ENCODE data around the gene SCCPDH. TPM values are rescaled to one million over a fixed set of nuclear protein-coding genes. Genes with fewer than 3 reads are reported as not detected.
A peak's percentile ranks its signal among the peaks of the same experiment; 100 is the strongest.
"Not testable (repeated sequence)": the region's sequence is repeated elsewhere in the genome, so short reads cannot be mapped to it uniquely, and the experiment has no call there.

Gene SCCPDH
- total RNA-seq, 1 donor, result 65.2 TPM

GRCh38 chr1:246805135-246805716 lies 81.0 kb downstream of the SCCPDH start:
- TF ChIP-seq CTCF (IDR thresholded peaks at IDR 0.05; ENCODE audit: insufficient read depth, low read depth, low read length), result no peak
- peak; percentile 30 for DNase-seq (ENCODE audit: low read depth)
- no peak overlapping the region for H3K4me3 ChIP-seq (ENCODE audit: low read depth, low read length)

- DNase-seq (ENCODE audit: low read depth), result no peak
- no peak for TF ChIP-seq CTCF (IDR thresholded peaks at IDR 0.05; ENCODE audit: insufficient read depth, low read depth, low read length)
- no peak overlapping the region for H3K4me3 ChIP-seq (ENCODE audit: low read depth, low read length)
These were observed 85.3 kb downstream of the SCCPDH start for GRCh38 chr1:246809473-246809872.

- no peak for DNase-seq (ENCODE audit: low read depth)
- TF ChIP-seq CTCF (IDR thresholded peaks at IDR 0.05; ENCODE audit: insufficient read depth, low read depth, low read length), result no peak
- no peak overlapping the region for H3K4me3 ChIP-seq (ENCODE audit: low read depth, low read length)
These were observed 87.8 kb downstream of the SCCPDH start for GRCh38 chr1:246811985-246812384.

DNA sequence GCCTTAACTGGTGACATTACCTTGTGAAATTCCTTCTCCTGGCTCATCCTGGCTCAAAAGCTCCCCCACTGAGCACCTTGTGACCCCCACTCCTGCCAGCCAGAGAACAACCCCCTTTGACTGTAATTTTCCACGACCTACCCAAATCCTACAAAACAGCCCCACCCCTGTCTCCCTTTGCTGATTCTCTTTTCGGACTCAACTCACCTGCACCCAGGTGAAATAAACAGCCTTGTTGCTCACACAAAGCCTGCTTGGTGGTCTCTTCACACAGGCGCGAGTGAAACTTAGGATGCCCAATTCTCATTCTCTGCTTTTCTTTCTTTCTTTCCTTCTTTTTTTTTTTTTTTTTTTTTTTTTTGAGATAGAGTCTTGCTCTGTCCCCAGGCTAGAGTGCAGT lies 89.1 kb downstream of the SCCPDH start:
- H3K4me3 ChIP-seq (ENCODE audit: low read depth, low read length); DNase-seq (ENCODE audit: low read depth): not testable (repeated sequence)

- no peak for DNase-seq (ENCODE audit: low read depth)
- no peak for TF ChIP-seq CTCF (IDR thresholded peaks at IDR 0.05; ENCODE audit: insufficient read depth, low read depth, low read length)
- H3K4me3 ChIP-seq (ENCODE audit: low read depth, low read length), result no peak overlapping the region
These were observed 90.7 kb downstream of the SCCPDH start for GRCh38 chr1:246814890-246815289.

DNA sequence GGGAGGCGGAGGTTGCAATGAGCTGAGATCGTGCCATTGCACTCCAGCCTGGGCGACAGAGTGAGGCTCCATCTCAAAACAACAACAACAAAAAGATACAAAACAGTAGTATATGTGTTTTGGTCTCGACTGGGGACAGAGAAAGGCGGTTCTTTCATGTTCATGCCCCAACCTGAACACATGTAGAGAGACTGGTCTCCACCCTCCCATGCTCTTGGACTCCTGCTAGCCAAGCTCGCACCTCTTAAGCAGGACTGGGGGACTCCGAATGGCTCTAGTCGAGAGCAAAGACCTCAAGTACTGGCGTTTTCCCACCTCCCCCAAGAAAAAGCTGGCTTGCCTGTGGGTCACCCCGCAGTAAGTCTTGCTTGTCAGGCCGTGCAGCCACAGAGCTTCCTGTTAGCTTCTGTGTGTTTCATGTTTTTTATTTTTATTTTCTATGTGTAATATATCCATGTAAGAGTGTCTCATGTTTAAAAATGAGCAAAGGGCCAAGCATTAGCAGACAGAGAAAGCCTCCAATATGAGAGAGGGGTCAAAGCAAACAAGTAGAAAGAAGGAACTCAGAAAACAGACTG lies 91.6 kb downstream of the SCCPDH start:
- H3K4me3 ChIP-seq (ENCODE audit: low read depth, low read length), result no peak overlapping the region
- no peak for TF ChIP-seq CTCF (IDR thresholded peaks at IDR 0.05; ENCODE audit: insufficient read depth, low read depth, low read length)
- DNase-seq (ENCODE audit: low read depth), result no peak

Small RNA genes lying within 50 kb of the gene (small RNA-seq; reads per million reads assigned to genes)
- not detected for gene AC113174.1

Other genes with a start within 250 kb of the SCCPDH start
- gene SMYD3, start 217.1 kb upstream of the SCCPDH start, total RNA-seq, result 35.4 and 36.1 TPM in 2 replicates
- gene TFB2M, start 158.1 kb upstream of the SCCPDH start, total RNA-seq, result 24.8 and 29.4 TPM in 2 replicates
- 27.7 and 44.0 TPM in 2 replicates for gene CNST, start 158.0 kb upstream of the SCCPDH start, total RNA-seq
- gene AHCTF1, start 207.5 kb downstream of the SCCPDH start, total RNA-seq, result 35.8 and 46.6 TPM in 2 replicates